ENCODE results near the gene GALNT10.

DNA sequence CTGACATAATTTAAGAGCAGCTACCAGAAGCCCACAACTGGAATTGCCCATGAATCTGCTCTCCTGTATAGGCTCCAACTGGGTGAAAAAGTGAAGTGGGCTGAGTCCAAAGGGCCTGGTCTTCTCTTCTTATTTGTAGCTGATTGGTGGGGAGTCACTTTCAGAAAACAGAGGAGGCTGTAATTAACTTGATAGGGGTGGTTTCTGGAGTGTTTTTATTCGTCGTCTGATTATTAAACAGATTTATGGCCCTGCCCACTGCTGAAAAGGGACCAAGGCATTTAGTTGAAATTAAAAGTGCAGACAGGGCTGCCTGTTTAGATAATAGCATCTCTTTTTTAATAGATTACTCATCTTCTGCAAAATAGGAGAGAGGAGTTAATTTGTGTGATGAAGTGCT lies 174.2 kb downstream of the GALNT10 start:
- TF ChIP-seq, protein P1, sequence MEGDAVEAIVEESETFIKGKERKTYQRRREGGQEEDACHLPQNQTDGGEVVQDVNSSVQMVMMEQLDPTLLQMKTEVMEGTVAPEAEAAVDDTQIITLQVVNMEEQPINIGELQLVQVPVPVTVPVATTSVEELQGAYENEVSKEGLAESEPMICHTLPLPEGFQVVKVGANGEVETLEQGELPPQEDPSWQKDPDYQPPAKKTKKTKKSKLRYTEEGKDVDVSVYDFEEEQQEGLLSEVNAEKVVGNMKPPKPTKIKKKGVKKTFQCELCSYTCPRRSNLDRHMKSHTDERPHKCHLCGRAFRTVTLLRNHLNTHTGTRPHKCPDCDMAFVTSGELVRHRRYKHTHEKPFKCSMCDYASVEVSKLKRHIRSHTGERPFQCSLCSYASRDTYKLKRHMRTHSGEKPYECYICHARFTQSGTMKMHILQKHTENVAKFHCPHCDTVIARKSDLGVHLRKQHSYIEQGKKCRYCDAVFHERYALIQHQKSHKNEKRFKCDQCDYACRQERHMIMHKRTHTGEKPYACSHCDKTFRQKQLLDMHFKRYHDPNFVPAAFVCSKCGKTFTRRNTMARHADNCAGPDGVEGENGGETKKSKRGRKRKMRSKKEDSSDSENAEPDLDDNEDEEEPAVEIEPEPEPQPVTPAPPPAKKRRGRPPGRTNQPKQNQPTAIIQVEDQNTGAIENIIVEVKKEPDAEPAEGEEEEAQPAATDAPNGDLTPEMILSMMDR (IDR thresholded peaks at IDR 0.05): no peak
- no peak for TF ChIP-seq POLR2A (IDR thresholded peaks at IDR 0.05)

Data from stomach (tissue), 4 donors.